ENCODE data around the gene PDE5A.
A peak's percentile ranks its signal among the peaks of the same experiment; 100 is the strongest.

Gene PDE5A

DNA sequence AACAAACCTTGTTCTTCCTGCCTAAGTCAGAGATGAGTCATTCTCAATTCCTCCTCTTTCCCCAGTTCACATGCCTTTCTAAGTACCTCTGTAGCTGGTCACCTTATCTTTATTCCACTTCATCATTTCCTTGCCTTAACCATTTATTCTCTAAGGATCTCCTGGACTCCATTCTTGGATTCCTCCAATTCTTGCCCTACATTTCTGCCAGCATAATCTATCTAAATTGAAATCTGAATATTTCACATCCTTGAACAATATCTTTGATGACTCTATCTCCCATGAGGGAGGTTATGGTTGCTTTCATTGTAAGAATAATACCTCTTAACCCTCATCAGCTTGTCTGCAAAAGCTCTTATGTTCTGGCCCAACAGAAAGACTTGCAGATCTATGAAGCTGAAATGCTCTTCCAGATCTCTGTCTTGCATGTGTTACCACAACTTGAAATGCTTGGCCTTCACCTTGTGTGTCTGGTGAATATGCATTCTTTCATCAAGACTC lies 28.6 kb upstream of the PDE5A start:
- no peak overlapping the region for H3K4me3 ChIP-seq (ENCODE audit: low read depth, low read length)
- H3K9me3 ChIP-seq (ENCODE audit: control insufficient read depth, insufficient read depth, low read depth, low read length): no peaks in the 10 kb centered on the region
- H3K36me3 ChIP-seq (ENCODE audit: control insufficient read depth in 2 of 2, insufficient read depth in 1 of 2, low read length in 2 of 2): no peaks in the 10 kb centered on the region
- POLR2A ChIA-PET: interaction anchor here (1.2 to 1.8 kb wide), 3 partner anchors 22 to 73 kb away, joined by 3 to 4 read pairs (median 4); partner anchors contain the start of gene PDE5A
- peaks cover 8% of the 10 kb centered on the region for H3K4me1 ChIP-seq (ENCODE audit: control insufficient read depth, insufficient read depth, low read length)
- TF ChIP-seq ZNF48 (tag by site-specific recombination; IDR thresholded peaks at IDR 0.05): no peak
- TF ChIP-seq, protein P1, sequence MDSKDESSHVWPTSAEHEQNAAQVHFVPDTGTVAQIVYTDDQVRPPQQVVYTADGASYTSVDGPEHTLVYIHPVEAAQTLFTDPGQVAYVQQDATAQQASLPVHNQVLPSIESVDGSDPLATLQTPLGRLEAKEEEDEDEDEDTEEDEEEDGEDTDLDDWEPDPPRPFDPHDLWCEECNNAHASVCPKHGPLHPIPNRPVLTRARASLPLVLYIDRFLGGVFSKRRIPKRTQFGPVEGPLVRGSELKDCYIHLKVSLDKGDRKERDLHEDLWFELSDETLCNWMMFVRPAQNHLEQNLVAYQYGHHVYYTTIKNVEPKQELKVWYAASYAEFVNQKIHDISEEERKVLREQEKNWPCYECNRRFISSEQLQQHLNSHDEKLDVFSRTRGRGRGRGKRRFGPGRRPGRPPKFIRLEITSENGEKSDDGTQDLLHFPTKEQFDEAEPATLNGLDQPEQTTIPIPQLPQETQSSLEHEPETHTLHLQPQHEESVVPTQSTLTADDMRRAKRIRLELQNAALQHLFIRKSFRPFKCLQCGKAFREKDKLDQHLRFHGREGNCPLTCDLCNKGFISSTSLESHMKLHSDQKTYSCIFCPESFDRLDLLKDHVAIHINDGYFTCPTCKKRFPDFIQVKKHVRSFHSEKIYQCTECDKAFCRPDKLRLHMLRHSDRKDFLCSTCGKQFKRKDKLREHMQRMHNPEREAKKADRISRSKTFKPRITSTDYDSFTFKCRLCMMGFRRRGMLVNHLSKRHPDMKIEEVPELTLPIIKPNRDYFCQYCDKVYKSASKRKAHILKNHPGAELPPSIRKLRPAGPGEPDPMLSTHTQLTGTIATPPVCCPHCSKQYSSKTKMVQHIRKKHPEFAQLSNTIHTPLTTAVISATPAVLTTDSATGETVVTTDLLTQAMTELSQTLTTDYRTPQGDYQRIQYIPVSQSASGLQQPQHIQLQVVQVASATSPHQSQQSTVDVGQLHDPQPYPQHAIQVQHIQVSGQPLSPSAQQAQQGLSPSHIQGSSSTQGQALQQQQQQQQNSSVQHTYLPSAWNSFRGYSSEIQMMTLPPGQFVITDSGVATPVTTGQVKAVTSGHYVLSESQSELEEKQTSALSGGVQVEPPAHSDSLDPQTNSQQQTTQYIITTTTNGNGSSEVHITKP (tag by site-specific recombination; IDR thresholded peaks at IDR 0.05): peak; percentile 8; the same call in 1 of the 2 replicates
- CTCF ChIA-PET: interaction anchor here (1.0 kb wide), 1 partner anchor 28 kb away, joined by 3 read pairs; no protein-coding TSS in a partner anchor
- no peak overlapping the region for H3K27ac ChIP-seq (ENCODE audit: extremely low read depth, low read depth, low read length)

DNA sequence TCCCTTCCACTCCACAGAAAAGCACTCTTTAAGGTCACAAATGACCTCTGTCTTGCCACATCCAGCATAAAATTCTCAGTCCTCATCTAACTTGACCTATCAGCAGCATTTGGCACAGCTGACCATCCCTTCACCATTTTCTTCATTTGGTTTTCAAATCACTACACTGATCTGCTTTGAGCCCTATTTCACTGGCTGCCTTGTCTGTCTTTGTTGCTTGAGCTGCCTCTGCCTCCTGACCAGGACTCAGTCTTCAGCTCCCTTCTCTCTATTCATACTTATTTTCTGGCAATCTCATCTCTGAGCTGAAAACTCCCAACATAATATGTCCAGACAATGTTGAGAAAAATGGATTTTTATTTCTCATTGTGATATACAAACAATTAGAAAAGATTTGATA lies 27.7 kb upstream of the PDE5A start:
- no peak overlapping the region for H3K27ac ChIP-seq (ENCODE audit: extremely low read depth, low read depth, low read length)
- no peak for TF ChIP-seq HOXC10 (CRISPR knock-in tag; IDR thresholded peaks at IDR 0.05)
- TF ChIP-seq, protein P2, sequence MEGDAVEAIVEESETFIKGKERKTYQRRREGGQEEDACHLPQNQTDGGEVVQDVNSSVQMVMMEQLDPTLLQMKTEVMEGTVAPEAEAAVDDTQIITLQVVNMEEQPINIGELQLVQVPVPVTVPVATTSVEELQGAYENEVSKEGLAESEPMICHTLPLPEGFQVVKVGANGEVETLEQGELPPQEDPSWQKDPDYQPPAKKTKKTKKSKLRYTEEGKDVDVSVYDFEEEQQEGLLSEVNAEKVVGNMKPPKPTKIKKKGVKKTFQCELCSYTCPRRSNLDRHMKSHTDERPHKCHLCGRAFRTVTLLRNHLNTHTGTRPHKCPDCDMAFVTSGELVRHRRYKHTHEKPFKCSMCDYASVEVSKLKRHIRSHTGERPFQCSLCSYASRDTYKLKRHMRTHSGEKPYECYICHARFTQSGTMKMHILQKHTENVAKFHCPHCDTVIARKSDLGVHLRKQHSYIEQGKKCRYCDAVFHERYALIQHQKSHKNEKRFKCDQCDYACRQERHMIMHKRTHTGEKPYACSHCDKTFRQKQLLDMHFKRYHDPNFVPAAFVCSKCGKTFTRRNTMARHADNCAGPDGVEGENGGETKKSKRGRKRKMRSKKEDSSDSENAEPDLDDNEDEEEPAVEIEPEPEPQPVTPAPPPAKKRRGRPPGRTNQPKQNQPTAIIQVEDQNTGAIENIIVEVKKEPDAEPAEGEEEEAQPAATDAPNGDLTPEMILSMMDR (tag by site-specific recombination; IDR thresholded peaks at IDR 0.05): no peak
- TF ChIP-seq BCL11B (tag by site-specific recombination; IDR thresholded peaks at IDR 0.05; ENCODE audit: low read depth): no peak
- TF ChIP-seq, protein P3, sequence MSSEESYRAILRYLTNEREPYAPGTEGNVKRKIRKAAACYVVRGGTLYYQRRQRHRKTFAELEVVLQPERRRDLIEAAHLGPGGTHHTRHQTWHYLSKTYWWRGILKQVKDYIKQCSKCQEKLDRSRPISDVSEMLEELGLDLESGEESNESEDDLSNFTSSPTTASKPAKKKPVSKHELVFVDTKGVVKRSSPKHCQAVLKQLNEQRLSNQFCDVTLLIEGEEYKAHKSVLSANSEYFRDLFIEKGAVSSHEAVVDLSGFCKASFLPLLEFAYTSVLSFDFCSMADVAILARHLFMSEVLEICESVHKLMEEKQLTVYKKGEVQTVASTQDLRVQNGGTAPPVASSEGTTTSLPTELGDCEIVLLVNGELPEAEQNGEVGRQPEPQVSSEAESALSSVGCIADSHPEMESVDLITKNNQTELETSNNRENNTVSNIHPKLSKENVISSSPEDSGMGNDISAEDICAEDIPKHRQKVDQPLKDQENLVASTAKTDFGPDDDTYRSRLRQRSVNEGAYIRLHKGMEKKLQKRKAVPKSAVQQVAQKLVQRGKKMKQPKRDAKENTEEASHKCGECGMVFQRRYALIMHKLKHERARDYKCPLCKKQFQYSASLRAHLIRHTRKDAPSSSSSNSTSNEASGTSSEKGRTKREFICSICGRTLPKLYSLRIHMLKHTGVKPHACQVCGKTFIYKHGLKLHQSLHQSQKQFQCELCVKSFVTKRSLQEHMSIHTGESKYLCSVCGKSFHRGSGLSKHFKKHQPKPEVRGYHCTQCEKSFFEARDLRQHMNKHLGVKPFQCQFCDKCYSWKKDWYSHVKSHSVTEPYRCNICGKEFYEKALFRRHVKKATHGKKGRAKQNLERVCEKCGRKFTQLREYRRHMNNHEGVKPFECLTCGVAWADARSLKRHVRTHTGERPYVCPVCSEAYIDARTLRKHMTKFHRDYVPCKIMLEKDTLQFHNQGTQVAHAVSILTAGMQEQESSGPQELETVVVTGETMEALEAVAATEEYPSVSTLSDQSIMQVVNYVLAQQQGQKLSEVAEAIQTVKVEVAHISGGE (tag by site-specific recombination; conservative IDR thresholded peaks at IDR 0.05; ENCODE audit: low read depth): no peak
- no peak for TF ChIP-seq ZNF132 (tag by site-specific recombination; IDR thresholded peaks at IDR 0.05; ENCODE audit: borderline replicate concordance)
- no peak for TF ChIP-seq HOXD13 (CRISPR knock-in tag; IDR thresholded peaks at IDR 0.05; ENCODE audit: borderline replicate concordance)
- no peak for TF ChIP-seq ZNF223 (tag by site-specific recombination; IDR thresholded peaks at IDR 0.05)
- no peak for TF ChIP-seq ZNF426 (tag by site-specific recombination; IDR thresholded peaks at IDR 0.05)
- H3K36me3 ChIP-seq (ENCODE audit: control insufficient read depth in 2 of 2, insufficient read depth in 1 of 2, low read length in 2 of 2): no peaks in the 10 kb centered on the region
- no peak overlapping the region for H3K4me3 ChIP-seq (ENCODE audit: low read depth, low read length)
- peaks cover 8% of the 10 kb centered on the region for H3K4me1 ChIP-seq (ENCODE audit: control insufficient read depth, insufficient read depth, low read length)
- H3K9me3 ChIP-seq (ENCODE audit: control insufficient read depth, insufficient read depth, low read depth, low read length): no peaks in the 10 kb centered on the region
- ChIA-PET POLR2A (interaction anchor here (1.2 to 1.8 kb wide), 3 partner anchors 23 to 74 kb away, joined by 3 to 4 read pairs (median 4); partner anchors contain the start of gene PDE5A), CTCF (interaction anchor here (1.0 to 1.4 kb wide), 2 partner anchors 28 kb away, joined by 3 to 5 read pairs; partner anchors contain the start of gene PDE5A)

Measured in HEK293 (cell line).